Endothelial cell of umbilical vein (primary cell): ENCODE data around the gene SOCS3. TPM values are rescaled to one million over a fixed set of nuclear protein-coding genes. Genes with fewer than 3 reads are reported as not detected.

Source experiments
- BruUV-seq: library from RNA; stranded (reverse); fragments of 400-500 nt; replicated peaks from 2 replicates; lab custom pipeline; 2021; lab: Mats Ljungman, UMichigan
- CTCF ChIA-PET: fragments of 300-600, 350-600 bp; sonication (Branson Sonifier 250); formaldehyde crosslinking; loops from one replicate; lab custom pipeline; 2021; ENCODE audit warnings: antibody characterized with exemption, inconsistent platforms; lab: Charles Lee
- POLR2A ChIA-PET: fragments of 300-600, 350-600 bp; sonication (Branson Sonifier 250); formaldehyde crosslinking; loops from one replicate; lab custom pipeline; 2021; ENCODE audit warnings: antibody characterized with exemption, inconsistent platforms; lab: Charles Lee
- DNase-seq: peaks from one replicate; pipeline ENCODE4 v3.0.0-alpha.2; 2011; ENCODE audit warnings: low read depth, low spot score
- FAIRE-seq: peaks from 2 replicates; lab custom pipeline; 2011; peaks lifted over from hg19 to GRCh38; lab: Jason Lieb, UNC
- H2AFZ ChIP-seq: 2 replicates; pipeline ENCODE4 v1.6.0; 2012; ENCODE audit warnings: low read depth, low read length, control low read depth, inconsistent platforms
- H3K27ac ChIP-seq: 2 replicates; pipeline ENCODE4 v1.5.1; 2011; ENCODE audit warnings: low read depth, mild to moderate bottlenecking, control low read depth, low read length, moderate library complexity; ENCODE audit not compliant: insufficient read depth
- H3K27me3 ChIP-seq, 2 experiments: 2 replicates each; pipeline versions ENCODE4 v1.6.0 to v1.6.1; 2011; ENCODE audit warnings: low read length in 2 of 2, mixed read lengths in 1 of 2; ENCODE audit not compliant: control insufficient read depth in 2 of 2, insufficient read depth in 2 of 2
- H3K36me3 ChIP-seq, 2 experiments: 2 replicates in 1 of 2; 3 replicates in 1 of 2; pipeline ENCODE4 v1.5.1; 2011; ENCODE audit warnings: low read length in 2 of 2, mild to moderate bottlenecking in 1 of 2, moderate library complexity in 1 of 2; ENCODE audit not compliant: control insufficient read depth in 2 of 2, insufficient read depth in 2 of 2; ENCODE audit errors: extremely low read depth in 1 of 2
- H3K4me1 ChIP-seq: 3 replicates; pipeline ENCODE4 v1.5.1; 2011; ENCODE audit warnings: mild to moderate bottlenecking, low read length; ENCODE audit not compliant: control insufficient read depth, insufficient read depth; ENCODE audit errors: extremely low read depth
- H3K4me2 ChIP-seq: 2 replicates; pipeline ENCODE4 v1.6.1; 2011; ENCODE audit warnings: low read length, control low read depth, mixed read lengths; ENCODE audit not compliant: insufficient read depth
- H3K4me3 ChIP-seq, 3 experiments: fragments of 200-600 bp in 1 of 3; sonication (generic), shearing (Covaris generic) in 1 of 3; replicated peaks in 1 of 3; 2 replicates each; pipeline ENCODE4 v1.5.1; 2011 to 2016; ENCODE audit warnings: control low read depth in 3 of 3, low read length in 3 of 3, mild to moderate bottlenecking in 2 of 3, inconsistent platforms in 1 of 3, low read depth in 1 of 3, moderate library complexity in 1 of 3; ENCODE audit not compliant: insufficient read depth in 1 of 3
- H3K79me2 ChIP-seq: 2 replicates; pipeline ENCODE4 v1.6.0; 2012; ENCODE audit warnings: low read length, inconsistent platforms; ENCODE audit not compliant: control insufficient read depth, insufficient read depth
- H3K9ac ChIP-seq: replicated peaks from 2 replicates; pipeline ENCODE3; 2011; ENCODE audit warnings: low read length, control low read depth; ENCODE audit not compliant: insufficient read depth; ENCODE audit errors: extremely low read depth
- H3K9me1 ChIP-seq: replicated peaks from 3 replicates; pipeline ENCODE4 v1.6.0; 2011; ENCODE audit warnings: mild to moderate bottlenecking, low read length; ENCODE audit not compliant: control insufficient read depth, insufficient read depth; ENCODE audit errors: extremely low read depth
- H3K9me3 ChIP-seq: replicated peaks from 2 replicates; pipeline ENCODE4 v1.5.1; 2012; ENCODE audit warnings: low read length, inconsistent platforms; ENCODE audit not compliant: control insufficient read depth, insufficient read depth
- H4K20me1 ChIP-seq: replicated peaks from 2 replicates; pipeline ENCODE3; 2011; ENCODE audit warnings: mild to moderate bottlenecking, low read length; ENCODE audit not compliant: control insufficient read depth, insufficient read depth; ENCODE audit errors: extremely low read depth
- EZH2 ChIP-seq: IDR thresholded peaks from 2 replicates; pipeline ENCODE4 v1.6.1; 2012; ENCODE audit warnings: borderline replicate concordance, low read depth, mild to moderate bottlenecking, moderate library complexity, low read length, inconsistent platforms; ENCODE audit not compliant: severe bottlenecking
- FOS ChIP-seq: IDR thresholded peaks from 2 replicates; pipeline ENCODE4 v1.6.1; 2011; ENCODE audit warnings: mild to moderate bottlenecking, low read length, moderate library complexity, borderline replicate concordance; ENCODE audit not compliant: insufficient read depth
- GATA2 ChIP-seq: IDR thresholded peaks from 2 replicates; pipeline ENCODE4 v1.7.0; 2011; ENCODE audit warnings: low read depth, mild to moderate bottlenecking, moderate library complexity, mixed read lengths, low read length; ENCODE audit not compliant: insufficient read length, insufficient read depth
- JUN ChIP-seq: IDR thresholded peaks from 2 replicates; pipeline ENCODE4 v1.6.1; 2011; ENCODE audit warnings: borderline replicate concordance, low read depth; ENCODE audit not compliant: insufficient read length, insufficient read depth
- MYC ChIP-seq: IDR thresholded peaks from one replicate; pipeline ENCODE4 v1.6.1; 2011; ENCODE audit warnings: mild to moderate bottlenecking, low read depth, low read length
- POLR2A ChIP-seq: IDR thresholded peaks from 2 replicates; pipeline ENCODE4 v1.6.1; 2012; ENCODE audit warnings: low read depth, mild to moderate bottlenecking, control low read depth, low read length
- POLR2AphosphoS5 ChIP-seq: IDR thresholded peaks from 2 replicates; pipeline ENCODE4 v1.6.1; 2012; ENCODE audit warnings: low read depth, mild to moderate bottlenecking, control low read depth, low read length, moderate library complexity; ENCODE audit not compliant: insufficient read depth
- dilution Hi-C: fragments of 300-500 bp; cut with MboI; formaldehyde crosslinking; loops from one replicate; pipeline ENCODE4 v1.15.0; 2019; ENCODE audit warnings: low sequenced_read_pairs; ENCODE audit not compliant: extremely low pct_ligation_motif_present
- intact Hi-C: fragments of 100-400 bp; cut with micrococcal nuclease; formaldehyde crosslinking; loops from one replicate; pipeline ENCODE4 v1.10.0; 2022
- polyA plus RNA-seq, 4 experiments: library from polyadenylated mRNA; depleted of rRNA in 3 of 4; stranded (reverse) in 3 of 4; unstranded in 1 of 4; fragments of >200 nt; gene quantifications; 2 replicates each; pipeline versions ENCODE4 v1.2.1 to v1.2.3, GENCODE V29; 2011 to 2012; ENCODE audit warnings: missing spikeins in 1 of 4
- total RNA-seq: library from RNA; stranded (reverse); gene quantifications from 2 replicates; pipeline ENCODE4 v1.2.3, GENCODE V29; 2021
- TF ChIP-seq, protein P1 (sequence below), 2 donors: IDR thresholded peaks; 1 replicate in 1 of 2; 2 replicates in 1 of 2; pipeline ENCODE4 v1.5.1; 2011; ENCODE audit warnings: low read length in 2 of 2, mild to moderate bottlenecking in 2 of 2, moderate library complexity in 2 of 2, control low read depth in 1 of 2, inconsistent platforms in 1 of 2, low read depth in 1 of 2; ENCODE audit not compliant: insufficient read depth in 1 of 2; ENCODE audit errors: extremely low read depth in 1 of 2
- TF ChIP-seq, protein P2 (sequence below): IDR thresholded peaks from 2 replicates; pipeline ENCODE4 v1.6.1; 2011; ENCODE audit not compliant: insufficient read depth, insufficient read length

SOCS3 gene
- total and polyA plus RNA-seq, 2 donors (not counting 3 experiments of a cell fraction or from before 2014, with no cell fraction given) = 6.2 to 14.3 TPM

DNA sequence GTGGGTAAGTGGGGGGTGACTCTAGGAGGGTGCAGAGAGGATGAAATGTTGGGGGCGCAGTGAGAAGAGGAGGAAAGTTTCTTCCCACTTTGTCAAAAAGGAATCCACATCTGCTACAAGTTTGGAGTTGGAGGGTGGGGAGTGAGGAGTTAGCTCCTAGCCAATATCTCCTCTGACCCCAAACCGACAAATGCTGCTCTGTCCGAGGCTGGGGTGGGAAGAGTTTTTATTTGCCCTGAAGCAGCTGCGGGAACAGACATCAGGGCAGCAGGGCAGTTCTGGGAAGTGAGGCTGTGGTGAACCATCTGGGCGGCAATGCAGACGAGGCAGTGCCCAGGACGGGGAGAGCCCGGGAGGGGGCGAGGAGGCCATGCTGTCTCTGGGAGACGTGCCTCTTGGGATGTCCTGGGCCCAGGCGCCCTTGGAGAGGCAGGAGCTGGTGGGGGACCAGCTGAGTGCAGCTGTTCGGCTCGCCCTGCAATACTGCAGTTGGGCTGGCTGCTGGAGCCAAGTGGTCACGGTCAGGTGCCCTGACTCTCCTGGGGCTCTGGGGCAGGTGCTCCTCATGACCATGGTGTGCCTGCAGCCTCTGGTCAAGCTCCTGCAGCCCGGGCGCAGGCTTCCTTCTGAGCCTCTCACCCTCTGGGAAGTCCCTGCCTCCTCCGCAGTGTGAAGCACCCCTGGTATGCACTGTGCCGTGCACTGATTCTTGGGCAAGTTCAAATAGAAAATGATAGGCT lies 6.4 kb upstream of the SOCS3 start:
- BruUV-seq = no TSS peak
- ChIA-PET CTCF (interaction anchor here (1.1 to 1.4 kb wide), 4 partner anchors 16 to 57 kb away, joined by 3 to 6 read pairs (median 3); no protein-coding TSS in a partner anchor), POLR2A (no interaction called here)
- Histone ChIP-seq H4K20me1 (no peaks in the 10 kb centered on the region), H3K36me3 (no peaks in the 10 kb centered on the region), H3K4me1 (peaks cover 10% of the 10 kb centered on the region), H3K9ac (no peak overlapping the region), H3K4me3 (no peak overlapping the region), H3K27ac (no peak overlapping the region), H3K9me3 (no peaks in the 10 kb centered on the region), H3K27me3 (no peaks in the 10 kb centered on the region), H3K9me1 (no peaks in the 10 kb centered on the region), H2AFZ (peak overlapping the region; percentile 53), H3K4me2 (no peak overlapping the region), H3K79me2 (no peaks in the 10 kb centered on the region)
- dilution Hi-C loops (no loop called here), intact Hi-C loops (no loop called here)
- no peak for FAIRE-seq
- TF ChIP-seq, protein P1, sequence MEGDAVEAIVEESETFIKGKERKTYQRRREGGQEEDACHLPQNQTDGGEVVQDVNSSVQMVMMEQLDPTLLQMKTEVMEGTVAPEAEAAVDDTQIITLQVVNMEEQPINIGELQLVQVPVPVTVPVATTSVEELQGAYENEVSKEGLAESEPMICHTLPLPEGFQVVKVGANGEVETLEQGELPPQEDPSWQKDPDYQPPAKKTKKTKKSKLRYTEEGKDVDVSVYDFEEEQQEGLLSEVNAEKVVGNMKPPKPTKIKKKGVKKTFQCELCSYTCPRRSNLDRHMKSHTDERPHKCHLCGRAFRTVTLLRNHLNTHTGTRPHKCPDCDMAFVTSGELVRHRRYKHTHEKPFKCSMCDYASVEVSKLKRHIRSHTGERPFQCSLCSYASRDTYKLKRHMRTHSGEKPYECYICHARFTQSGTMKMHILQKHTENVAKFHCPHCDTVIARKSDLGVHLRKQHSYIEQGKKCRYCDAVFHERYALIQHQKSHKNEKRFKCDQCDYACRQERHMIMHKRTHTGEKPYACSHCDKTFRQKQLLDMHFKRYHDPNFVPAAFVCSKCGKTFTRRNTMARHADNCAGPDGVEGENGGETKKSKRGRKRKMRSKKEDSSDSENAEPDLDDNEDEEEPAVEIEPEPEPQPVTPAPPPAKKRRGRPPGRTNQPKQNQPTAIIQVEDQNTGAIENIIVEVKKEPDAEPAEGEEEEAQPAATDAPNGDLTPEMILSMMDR (IDR thresholded peaks at IDR 0.05; ENCODE audit: extremely low read depth in 1 of 2, insufficient read depth in 1 of 2, low read depth in 1 of 2, low read length in 2 of 2) = no peak
- TF ChIP-seq MYC (no peak), GATA2 (no peak), JUN (no peak), FOS (no peak), POLR2AphosphoS5 (no peak), POLR2A (no peak), EZH2 (no peak)
- TF ChIP-seq, protein P2, sequence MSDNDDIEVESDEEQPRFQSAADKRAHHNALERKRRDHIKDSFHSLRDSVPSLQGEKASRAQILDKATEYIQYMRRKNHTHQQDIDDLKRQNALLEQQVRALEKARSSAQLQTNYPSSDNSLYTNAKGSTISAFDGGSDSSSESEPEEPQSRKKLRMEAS = no peak
- no peak for DNase-seq
